SJCRH30 (cell line): ENCODE measurements around the gene HK3. TPM values are rescaled to one million over a fixed set of nuclear protein-coding genes. Genes with fewer than 3 reads are reported as not detected.

Experiments
- DNase-seq, 2 experiments: peaks; one replicate each; pipeline ENCODE4 v3.0.0-alpha.2; 2015 to 2020
- H3K27ac ChIP-seq: fragments of 250-450 bp; sonication (Bioruptor Pico); 2 replicates; pipeline ENCODE4 v1.5.1; 2020; ENCODE audit warnings: mild to moderate bottlenecking, moderate library complexity
- H3K27me3 ChIP-seq: fragments of 250-450 bp; sonication (Bioruptor Pico); 2 replicates; pipeline ENCODE4 v1.5.1; 2020; ENCODE audit warnings: mild to moderate bottlenecking, moderate library complexity
- H3K36me3 ChIP-seq: fragments of 250-450 bp; sonication (Bioruptor Pico); 2 replicates; pipeline ENCODE4 v1.5.1; 2020; ENCODE audit warnings: mild to moderate bottlenecking, moderate library complexity
- H3K4me1 ChIP-seq: fragments of 250-450 bp; sonication (Bioruptor Pico); 2 replicates; pipeline ENCODE4 v1.5.1; 2020; ENCODE audit warnings: mild to moderate bottlenecking, moderate library complexity
- H3K4me3 ChIP-seq: fragments of 250-450 bp; sonication (Bioruptor Pico); 2 replicates; pipeline ENCODE4 v1.5.1; 2020; ENCODE audit warnings: mild to moderate bottlenecking, moderate library complexity
- H3K9me3 ChIP-seq: fragments of 250-450 bp; sonication (Bioruptor Pico); replicated peaks from 2 replicates; pipeline ENCODE4 v1.5.1; 2020; ENCODE audit warnings: mild to moderate bottlenecking, moderate library complexity
- total RNA-seq: library from RNA; depleted of rRNA; stranded (reverse); fragments of >200 nt; shearing (Covaris generic); gene quantifications from 2 replicates; pipeline ENCODE4 v1.2.3, GENCODE V29; 2014

The HK3 gene
- total RNA-seq, 1 experiment from 2014 or later, result not detected

DNA sequence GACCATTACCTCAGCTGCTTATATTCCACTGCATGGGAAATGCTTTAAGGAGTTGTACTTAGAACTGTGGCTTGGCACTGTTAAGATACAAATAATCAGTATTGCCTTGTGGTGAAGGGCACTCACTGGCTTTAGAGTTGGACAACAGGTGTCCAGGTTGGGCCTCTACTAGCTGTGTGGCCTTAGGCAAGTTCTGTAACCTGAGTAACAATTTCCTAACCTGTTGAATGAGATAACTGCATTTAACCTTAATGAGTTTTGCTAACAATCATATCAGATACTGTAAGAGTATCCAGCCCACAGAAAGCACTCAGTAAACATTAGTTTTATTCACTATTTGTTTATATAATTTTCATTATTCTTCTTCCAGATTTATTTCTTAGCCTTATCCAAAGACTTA, 17.2 kb upstream of the HK3 start:
- H3K27me3 ChIP-seq, result no peaks in the 10 kb centered on the region
- peaks cover 9% of the 10 kb centered on the region for H3K4me1 ChIP-seq
- H3K9me3 ChIP-seq, result no peaks in the 10 kb centered on the region
- H3K4me3 ChIP-seq, result no peak overlapping the region
- peak in 1 of 2 experiments; percentile 51 for DNase-seq
- no peak overlapping the region for H3K27ac ChIP-seq
- H3K36me3 ChIP-seq, result peaks cover 14% of the 10 kb centered on the region; the same call in 1 of the 2 replicates

DNA sequence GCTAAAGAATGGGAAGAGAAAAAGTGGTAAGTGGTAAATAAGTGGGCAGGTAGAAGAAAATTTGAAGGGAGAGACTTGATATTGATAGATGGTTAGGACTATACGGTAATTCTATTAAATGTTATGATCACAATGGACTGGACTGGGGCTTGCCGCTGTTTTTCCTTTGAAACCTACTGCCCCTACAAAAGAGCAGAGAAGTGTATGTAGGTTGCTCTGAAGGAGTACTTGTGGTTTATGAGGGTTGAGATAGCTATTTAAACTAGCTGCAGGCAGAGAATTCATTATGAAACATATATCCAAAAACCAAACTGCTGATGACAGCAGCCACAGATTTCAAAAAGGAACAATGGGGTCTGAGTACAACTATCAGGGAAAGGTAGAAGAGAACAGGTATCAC, 16.8 kb upstream of the HK3 start:
- Histone ChIP-seq H3K27ac (no peak overlapping the region), H3K4me3 (no peak overlapping the region), H3K4me1 (peaks cover 9% of the 10 kb centered on the region), H3K36me3 (peaks cover 14% of the 10 kb centered on the region; the same call in 1 of the 2 replicates), H3K27me3 (no peaks in the 10 kb centered on the region), H3K9me3 (no peaks in the 10 kb centered on the region)
- no peak for DNase-seq

DNA sequence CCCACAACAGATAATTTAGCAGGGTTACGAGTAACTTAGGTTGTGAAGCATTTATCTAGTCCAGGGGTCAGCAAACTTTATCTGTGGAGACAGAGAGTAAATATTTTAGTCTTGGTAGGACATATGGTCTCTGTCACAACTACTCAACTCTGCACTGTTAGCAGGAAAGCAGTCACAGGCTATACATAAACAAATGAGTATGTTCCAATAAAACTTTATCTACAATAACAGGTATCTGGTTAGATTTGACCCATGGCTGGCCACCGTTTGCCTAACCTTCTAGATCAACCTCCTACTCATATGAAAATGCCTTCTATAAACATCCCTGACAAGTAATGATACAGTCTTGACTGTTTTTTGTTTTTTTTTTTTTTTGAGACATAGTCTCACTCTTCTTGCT, 13.0 kb upstream of the HK3 start:
- Histone ChIP-seq H3K4me3 (no peak overlapping the region), H3K27ac (no peak overlapping the region), H3K9me3 (no peaks in the 10 kb centered on the region), H3K27me3 (no peaks in the 10 kb centered on the region), H3K36me3 (peaks cover 17% of the 10 kb centered on the region), H3K4me1 (peaks cover 9% of the 10 kb centered on the region)
- DNase-seq, result no peak

DNA sequence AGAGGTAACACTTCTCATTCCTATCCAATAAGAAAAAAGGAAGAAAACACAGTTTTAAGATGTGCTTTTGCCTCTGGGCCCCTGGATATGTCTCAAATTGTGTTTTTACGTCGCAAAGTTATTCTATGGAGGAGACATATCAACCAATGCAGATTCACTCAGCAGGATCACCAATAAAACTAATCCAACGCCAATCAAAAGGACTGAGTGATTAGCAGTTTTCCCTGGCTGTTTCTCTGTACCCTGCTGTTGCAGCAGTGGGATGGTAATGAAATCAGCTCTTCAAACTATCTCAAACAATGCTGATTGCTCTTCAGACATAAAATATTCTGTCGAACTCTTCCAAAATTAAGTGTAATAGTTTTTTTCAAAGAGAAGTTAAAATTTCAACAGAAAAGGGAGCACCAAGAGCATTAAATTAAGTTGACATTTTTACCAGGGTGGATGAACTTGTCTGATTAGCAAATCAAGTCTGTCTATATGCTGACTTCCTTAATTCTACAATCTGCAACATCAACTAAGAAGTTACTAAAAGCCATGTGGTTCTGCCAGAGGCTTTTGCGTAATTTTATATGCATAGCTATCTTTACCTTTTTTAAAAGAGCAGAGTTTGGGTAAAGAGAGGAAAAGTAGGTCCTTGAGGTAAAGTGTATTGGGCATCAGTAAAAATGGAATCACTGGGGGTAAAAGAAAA, 9.7 kb upstream of the HK3 start:
- Histone ChIP-seq H3K36me3 (peaks cover 45% of the 10 kb centered on the region), H3K4me1 (no peaks in the 10 kb centered on the region), H3K27me3 (no peaks in the 10 kb centered on the region), H3K9me3 (no peaks in the 10 kb centered on the region), H3K4me3 (no peak overlapping the region), H3K27ac (no peak overlapping the region)
- no peak for DNase-seq

DNA sequence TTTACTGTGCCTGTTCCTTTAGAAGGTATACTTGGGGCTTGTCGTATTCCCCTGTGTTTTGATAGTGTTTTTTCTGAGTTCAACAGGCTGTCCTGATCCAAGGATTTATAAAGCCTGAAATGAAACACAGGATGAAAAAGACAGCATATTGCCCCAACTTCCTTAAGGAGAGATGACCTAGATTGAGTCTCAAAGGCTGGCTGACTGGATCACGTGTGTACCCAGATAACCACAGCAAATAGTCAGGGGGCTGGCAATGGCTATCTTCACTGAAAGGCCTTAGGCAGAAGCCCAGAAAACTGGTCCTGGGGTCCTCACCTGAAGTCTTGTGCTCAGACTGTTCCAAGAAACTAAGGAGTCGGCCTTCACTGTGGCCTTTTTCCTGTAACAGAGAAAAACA, 7.7 kb upstream of the HK3 start:
- no peak for DNase-seq
- Histone ChIP-seq H3K27ac (no peak overlapping the region), H3K4me1 (no peaks in the 10 kb centered on the region), H3K36me3 (peaks cover 58% of the 10 kb centered on the region), H3K27me3 (no peaks in the 10 kb centered on the region), H3K4me3 (no peak overlapping the region), H3K9me3 (no peaks in the 10 kb centered on the region)

DNA sequence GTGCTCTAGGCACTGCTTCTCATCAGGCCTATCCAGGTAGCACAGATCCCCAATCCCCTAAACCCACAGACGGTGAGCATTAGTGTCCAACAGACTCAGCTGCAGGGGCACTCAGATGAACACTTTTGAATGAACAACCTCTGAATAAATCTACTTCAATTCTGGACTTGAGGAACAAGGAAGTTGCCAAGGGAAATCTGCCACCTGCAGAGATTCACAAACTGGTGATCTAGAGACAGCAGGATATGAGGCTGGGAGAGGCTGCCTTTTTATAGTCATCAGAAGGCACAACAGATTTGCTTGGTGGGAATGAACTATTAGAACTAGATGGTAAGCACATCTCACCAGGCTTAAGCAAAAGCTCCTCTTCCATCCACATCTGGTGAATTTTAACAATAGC, 7.0 kb upstream of the HK3 start:
- Histone ChIP-seq H3K4me1 (no peaks in the 10 kb centered on the region), H3K27ac (no peak overlapping the region), H3K9me3 (no peaks in the 10 kb centered on the region), H3K36me3 (peaks cover 59% of the 10 kb centered on the region), H3K4me3 (no peak overlapping the region), H3K27me3 (no peaks in the 10 kb centered on the region)
- DNase-seq, result no peak

DNA sequence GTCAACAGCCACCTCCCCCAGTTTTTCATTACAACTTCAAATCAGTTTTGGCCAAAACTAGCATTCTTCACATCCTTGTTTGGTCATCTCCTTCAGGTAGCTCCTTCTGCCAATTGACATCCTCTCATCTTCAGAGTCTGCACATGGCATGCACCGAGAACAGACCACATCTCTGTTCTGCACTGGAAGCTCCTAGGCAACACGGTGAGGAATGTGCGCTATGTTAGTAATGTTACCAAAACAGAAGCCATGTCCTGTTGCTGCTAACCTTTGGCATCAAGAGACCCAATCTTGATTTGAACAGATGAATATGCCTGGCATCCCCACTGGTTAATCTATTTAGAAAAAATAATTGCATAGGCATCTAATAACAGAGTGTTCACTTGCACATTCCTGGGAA, 5.1 kb upstream of the HK3 start:
- H3K27ac ChIP-seq, result no peak overlapping the region
- peaks cover 58% of the 10 kb centered on the region for H3K36me3 ChIP-seq
- DNase-seq, result no peak

DNA sequence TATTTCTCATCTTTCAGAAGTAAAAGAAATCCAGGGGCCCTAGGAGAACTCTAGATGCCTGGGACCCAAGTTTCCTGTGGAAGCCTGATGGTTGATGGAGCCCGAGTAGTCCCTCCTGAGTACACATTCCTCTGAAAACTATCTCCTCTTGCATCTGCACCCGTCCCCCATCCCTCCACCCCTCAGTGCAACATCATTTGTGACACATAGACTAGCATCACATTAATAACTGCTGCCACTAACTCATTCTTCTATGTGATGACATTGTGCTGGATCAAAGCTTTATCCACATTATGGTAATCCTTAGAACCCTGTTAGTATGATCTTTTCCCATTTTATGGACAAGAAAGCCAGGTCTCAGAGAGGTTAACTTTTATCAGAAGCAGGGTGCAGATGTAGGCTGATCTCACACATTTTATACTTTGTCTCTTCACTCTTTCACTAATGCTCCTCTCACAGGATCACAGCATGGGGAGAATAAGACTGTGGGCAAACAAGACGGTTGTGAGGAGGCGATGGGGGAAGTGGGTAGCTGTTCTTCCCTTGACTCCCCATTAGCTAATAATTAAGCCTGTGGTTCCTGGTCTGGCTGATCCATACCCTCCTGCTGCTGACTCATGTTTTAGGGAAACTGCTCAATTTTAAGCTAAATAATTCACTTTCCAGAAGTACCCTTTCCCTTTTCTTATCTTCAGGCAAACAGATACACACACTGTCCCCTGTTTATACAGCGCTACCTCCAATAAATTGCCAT, 3.9 kb upstream of the HK3 start:
- DNase-seq, result no peak
- Histone ChIP-seq H3K9me3 (no peaks in the 10 kb centered on the region), H3K4me3 (no peak overlapping the region), H3K27me3 (no peaks in the 10 kb centered on the region), H3K36me3 (peaks cover 55% of the 10 kb centered on the region), H3K27ac (no peak overlapping the region), H3K4me1 (peaks cover 3% of the 10 kb centered on the region; the same call in 1 of the 2 replicates)

More for the DNA sequence above, 5.1 kb upstream of the HK3 start:
- Histone ChIP-seq H3K4me3 (no peak overlapping the region), H3K27me3 (no peaks in the 10 kb centered on the region), H3K9me3 (no peaks in the 10 kb centered on the region), H3K4me1 (peaks cover 3% of the 10 kb centered on the region; the same call in 1 of the 2 replicates)

DNA sequence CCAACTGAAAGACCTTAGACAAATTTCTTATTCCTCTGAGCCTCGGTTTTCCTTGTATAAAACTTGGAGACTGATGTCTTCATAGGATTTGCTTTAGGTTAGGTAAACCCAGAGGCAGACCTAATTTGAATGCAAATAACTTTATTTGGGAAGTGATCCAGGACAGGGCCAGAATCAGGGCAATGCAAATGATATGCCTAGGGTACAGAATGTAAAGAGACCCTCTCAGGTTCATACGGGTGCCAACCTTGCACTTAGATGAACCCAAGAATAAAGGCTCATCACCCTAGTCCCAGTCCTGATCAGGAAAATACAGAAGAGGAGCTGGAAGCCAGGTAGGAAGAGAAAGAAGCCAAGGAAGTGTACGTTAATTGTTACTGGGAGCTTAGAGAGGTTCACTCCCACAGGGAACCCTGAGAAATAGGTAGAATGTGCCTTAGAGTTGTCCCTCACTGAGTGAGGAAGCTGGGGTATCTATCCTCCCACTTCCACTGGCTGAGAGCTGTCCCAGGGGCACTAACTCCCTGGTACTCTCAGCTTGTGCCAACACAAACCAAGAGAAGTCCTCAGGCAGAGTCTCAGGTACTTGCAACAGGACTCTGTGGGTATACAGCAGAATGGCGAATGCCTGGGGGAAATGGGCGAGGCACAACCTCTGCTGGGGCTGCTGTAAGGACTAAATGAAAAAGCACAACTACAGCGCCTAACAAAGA, 3.1 kb upstream of the HK3 start:
- H3K36me3 ChIP-seq, result peaks cover 48% of the 10 kb centered on the region
- DNase-seq, result no peak
- no peak overlapping the region for H3K4me3 ChIP-seq
- H3K4me1 ChIP-seq, result peaks cover 3% of the 10 kb centered on the region; the same call in 1 of the 2 replicates
- no peak overlapping the region for H3K27ac ChIP-seq
- H3K9me3 ChIP-seq, result no peaks in the 10 kb centered on the region
- no peaks in the 10 kb centered on the region for H3K27me3 ChIP-seq

DNA sequence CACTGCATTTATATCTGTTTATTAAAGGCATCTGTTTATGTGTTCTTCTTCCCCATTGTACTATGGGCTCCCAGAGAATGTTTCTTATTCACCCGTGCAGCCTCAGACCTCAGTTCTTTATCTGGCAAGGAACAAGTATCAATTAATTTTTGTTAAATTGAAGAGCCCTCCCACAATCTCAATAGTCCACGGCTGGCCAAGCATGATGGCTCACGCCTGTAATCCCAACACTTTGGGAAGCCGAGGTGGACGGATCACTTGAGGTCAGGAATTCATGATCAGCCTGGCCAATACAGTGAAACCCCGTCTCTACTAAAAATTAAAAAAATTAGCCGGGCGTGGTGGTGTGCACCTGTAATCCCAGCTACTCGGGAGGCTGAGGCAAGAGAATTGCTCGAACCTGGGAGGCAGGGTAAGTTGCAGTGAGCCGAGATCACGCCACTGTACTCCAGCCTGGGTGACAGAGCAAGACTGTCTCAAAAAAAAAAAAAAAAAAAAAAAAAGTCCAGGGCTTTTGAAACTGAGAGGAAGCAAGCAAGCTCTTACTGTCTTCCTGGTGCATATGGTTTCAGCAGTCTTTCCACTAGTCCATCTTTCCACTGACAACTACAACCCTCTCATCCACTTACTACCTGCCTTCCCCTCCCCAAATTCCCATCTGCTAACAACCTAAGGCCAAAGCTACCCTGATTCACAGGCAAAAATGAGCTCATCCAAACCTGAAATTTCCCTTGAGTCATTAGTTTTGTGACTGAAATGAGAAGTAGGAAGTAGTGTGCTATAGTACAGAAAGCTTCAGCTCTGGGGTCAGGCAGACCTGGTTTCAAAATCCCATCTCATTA, 2.3 kb upstream of the HK3 start:
- Histone ChIP-seq H3K4me1 (peaks cover 3% of the 10 kb centered on the region; the same call in 1 of the 2 replicates), H3K4me3 (no peak overlapping the region), H3K27ac (no peak overlapping the region), H3K9me3 (no peaks in the 10 kb centered on the region), H3K27me3 (no peaks in the 10 kb centered on the region), H3K36me3 (peaks cover 41% of the 10 kb centered on the region)
- no peak for DNase-seq

DNA sequence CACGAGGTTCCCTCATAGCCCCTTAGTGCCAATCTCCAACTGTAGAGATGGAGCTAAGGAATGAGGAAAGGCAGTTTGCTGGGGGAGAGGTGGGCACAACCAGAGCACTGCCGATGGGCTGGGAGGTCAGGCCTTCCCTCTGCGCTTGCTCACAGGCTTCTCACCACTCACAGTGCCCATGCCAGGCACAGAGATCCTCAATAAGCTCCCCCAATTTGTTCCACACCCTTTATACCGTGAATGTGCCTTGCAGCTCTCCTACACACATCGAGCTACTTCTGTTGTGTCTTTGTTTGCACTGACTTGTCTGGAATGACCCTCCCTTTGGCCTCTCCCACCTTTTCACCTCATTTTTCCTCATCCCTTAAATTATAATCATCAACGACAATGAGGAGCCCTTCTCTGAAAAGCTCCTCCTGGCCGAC, 1.6 kb upstream of the HK3 start:
- Histone ChIP-seq H3K9me3 (no peaks in the 10 kb centered on the region), H3K4me1 (peaks cover 3% of the 10 kb centered on the region; the same call in 1 of the 2 replicates), H3K27ac (peak overlapping the region; percentile 20), H3K27me3 (no peaks in the 10 kb centered on the region), H3K36me3 (peaks cover 36% of the 10 kb centered on the region), H3K4me3 (no peak overlapping the region)
- no peak for DNase-seq

DNA sequence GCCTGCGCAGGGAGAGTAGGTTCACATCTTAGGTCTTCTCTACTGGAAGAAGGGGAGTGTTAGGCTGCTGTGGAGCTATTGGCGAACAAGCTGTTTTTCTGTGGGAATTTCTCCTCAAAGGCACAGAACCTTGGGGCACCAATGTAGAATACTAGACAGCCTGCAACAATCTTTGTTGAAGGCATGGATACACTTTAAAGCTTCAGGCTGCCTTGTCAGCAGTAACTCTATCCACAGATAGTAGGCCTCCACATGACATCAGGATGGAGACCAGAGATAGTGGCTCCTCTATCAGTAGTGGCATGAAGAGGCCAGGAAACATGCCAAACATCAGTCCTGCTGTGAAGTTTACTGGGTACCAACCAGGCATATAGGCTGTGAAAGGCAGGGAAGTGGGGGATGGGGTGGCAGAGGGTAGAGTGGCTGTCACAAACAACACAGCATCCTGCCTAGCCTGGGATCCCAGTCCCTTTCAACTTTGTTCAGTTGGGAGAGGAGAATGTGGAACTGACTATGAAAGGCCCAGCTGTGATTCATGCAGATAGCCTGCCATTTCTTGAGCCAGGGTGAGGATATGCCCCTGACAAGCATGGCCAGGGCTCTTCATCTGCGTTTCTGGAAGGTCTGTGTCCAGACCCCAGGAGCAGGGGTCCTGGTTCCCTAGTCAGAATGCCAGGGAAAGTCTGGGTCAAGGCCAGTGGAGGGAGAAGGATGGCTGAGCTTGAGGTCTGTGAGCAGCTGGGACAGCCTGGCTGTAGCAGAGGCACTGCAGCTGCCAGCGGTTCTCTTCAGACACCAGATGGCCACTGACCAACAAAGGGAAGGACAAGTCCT, 1.0 kb upstream of the HK3 start:
- DNase-seq, result peak; percentile 60 to 66
- Histone ChIP-seq H3K36me3 (peaks cover 29% of the 10 kb centered on the region), H3K9me3 (no peaks in the 10 kb centered on the region), H3K27me3 (no peaks in the 10 kb centered on the region), H3K4me1 (peaks cover 3% of the 10 kb centered on the region; the same call in 1 of the 2 replicates), H3K4me3 (no peak overlapping the region), H3K27ac (peak overlapping the region; percentile 20)

DNA sequence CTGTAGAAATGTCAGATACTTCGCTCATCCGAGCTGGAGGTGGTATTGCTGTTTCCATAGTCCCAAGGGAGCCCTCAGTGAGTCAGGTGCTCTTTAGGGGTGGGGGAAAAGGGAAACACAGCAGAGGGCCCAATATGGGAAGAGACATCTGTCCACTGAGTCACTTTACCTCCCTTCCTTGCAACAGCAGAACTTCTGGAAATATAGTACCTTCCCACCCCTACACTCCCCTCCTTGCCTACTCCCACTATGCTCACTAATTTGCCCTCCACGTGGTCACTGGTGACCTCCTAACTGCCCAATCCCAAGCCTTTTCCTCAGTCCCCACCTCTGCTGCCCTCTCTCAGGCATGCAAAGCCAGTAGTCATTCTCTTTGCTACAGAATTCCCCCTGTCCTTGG, 1.9 kb downstream of the HK3 start:
- Histone ChIP-seq H3K27ac (no peak overlapping the region), H3K4me3 (no peak overlapping the region), H3K36me3 (peaks cover 4% of the 10 kb centered on the region; the same call in 1 of the 2 replicates), H3K27me3 (no peaks in the 10 kb centered on the region), H3K9me3 (no peaks in the 10 kb centered on the region), H3K4me1 (peaks cover 3% of the 10 kb centered on the region; the same call in 1 of the 2 replicates)
- no peak for DNase-seq
